Measurements from ENCODE around the gene SEMA4D. TPM values are rescaled to one million over a fixed set of nuclear protein-coding genes. Genes with fewer than 3 reads are reported as not detected.

SEMA4D gene
- total and polyA plus RNA-seq, 2 of the 13 experiments (the other 11 are each of a cell fraction or from before 2014, with no cell fraction given): 0.13 to 0.16 TPM

- TF ChIP-seq BCL3 (CRISPR knock-in tag; IDR thresholded peaks at IDR 0.05): no peak
- no peak for TF ChIP-seq KAT2B (IDR thresholded peaks at IDR 0.05; ENCODE audit: borderline replicate concordance, low read depth, low read length)
- no peak for TF ChIP-seq MYNN (CRISPR knock-in tag; IDR thresholded peaks at IDR 0.05; ENCODE audit: low read depth)
Measured at GRCh38 chr9:89522261-89522958, 24.5 kb upstream of the SEMA4D start (continued).

GRCh38 chr9:89519366-89519805 is 21.5 kb upstream of the SEMA4D start:
- no peaks in the 10 kb centered on the region for H3K79me2 ChIP-seq (ENCODE audit: insufficient read depth, low read length)
- DNase-seq (ENCODE audit: low spot score) (peak; percentile 26), FAIRE-seq (no peak), ATAC-seq (peak; percentile 53)
- no peaks in the 10 kb centered on the region for H4K20me1 ChIP-seq (ENCODE audit: insufficient read depth, low read length)
- intact Hi-C loops (cut with micrococcal nuclease; ENCODE audit: unreplicated experiment): no loop called here
- no peaks in the 10 kb centered on the region for H3K9me3 ChIP-seq (ENCODE audit: low read length)
- BruUV-seq (replicated peaks): no TSS peak
- no peak overlapping the region for H2AFZ ChIP-seq (ENCODE audit: low read length)
- CTCF ChIA-PET (ENCODE audit: low intra/inter-chr PET ratio, low total read pairs): no interaction called here
- in situ Hi-C loops (cut with HindIII; ENCODE audit: extremely low pct_ligation_motif_present, low pct_unique_long_range_greater_than_20kb): no loop called here
- H3K4me2 ChIP-seq (ENCODE audit: low read depth, low read length): no peak overlapping the region
- H3K9ac ChIP-seq (ENCODE audit: insufficient read depth, low read depth, low read length): no peak overlapping the region
- H3K4me3 ChIP-seq (replicated peaks in 1 of 3; ENCODE audit: insufficient read depth in 1 of 3, low read depth in 2 of 3, low read length in 3 of 3): no peak overlapping the region
- peaks cover 0 to 25% of the 10 kb centered on the region in 2 experiments; a peak in 3 of 5 replicates for H3K27me3 ChIP-seq (ENCODE audit: control insufficient read depth in 1 of 2, insufficient read depth in 2 of 2, low read length in 2 of 2)
- H3K36me3 ChIP-seq (replicated peaks in 1 of 2; ENCODE audit: control insufficient read depth in 1 of 2, insufficient read depth in 2 of 2, low read length in 2 of 2): no peaks in the 10 kb centered on the region
- H3K4me1 ChIP-seq (ENCODE audit: insufficient read depth, low read length): peaks cover 2% of the 10 kb centered on the region; the same call in 1 of the 2 replicates
- H3K27ac ChIP-seq (ENCODE audit: extremely low read length, insufficient read depth, low read length): no peak overlapping the region
- WGBS (ENCODE audit: low lambda C conversion rate): 53% methylated on average over 2 of the region's 3 CpGs
- POLR2A ChIA-PET: no interaction called here
- TF ChIP-seq ZNF225 (CRISPR knock-in tag; IDR thresholded peaks at IDR 0.05) (no peak), IRX3 (CRISPR knock-in tag; IDR thresholded peaks at IDR 0.05; ENCODE audit: borderline replicate concordance, low read depth) (no peak), ZNF263 (CRISPR knock-in tag; IDR thresholded peaks at IDR 0.05) (no peak), SATB2 (CRISPR knock-in tag; IDR thresholded peaks at IDR 0.05) (no peak), ZBTB7B (CRISPR knock-in tag; IDR thresholded peaks at IDR 0.05) (no peak), ZNF251 (CRISPR knock-in tag; IDR thresholded peaks at IDR 0.05) (no peak), KMT2A (CRISPR knock-in tag; IDR thresholded peaks at IDR 0.05) (no peak), TFE3 (CRISPR knock-in tag; IDR thresholded peaks at IDR 0.05) (no peak), CEBPB (IDR thresholded peaks at IDR 0.05; ENCODE audit: borderline replicate concordance, low read depth, low read length) (0 out of 2 replicates have a peak, but pooled peaks have one; percentile 3), FOSL2 (CRISPR knock-in tag; IDR thresholded peaks at IDR 0.05) (peak; percentile 69), ARID3A (IDR thresholded peaks at IDR 0.05; ENCODE audit: low read depth, low read length) (no peak), ZFP90 (CRISPR knock-in tag; IDR thresholded peaks at IDR 0.05; ENCODE audit: borderline replicate concordance) (no peak), ELF4 (CRISPR knock-in tag; IDR thresholded peaks at IDR 0.05; ENCODE audit: borderline replicate concordance) (no peak), TERF1 (CRISPR knock-in tag; IDR thresholded peaks at IDR 0.05) (no peak), ZNF557 (CRISPR knock-in tag; IDR thresholded peaks at IDR 0.05) (no peak)
